Fibroblast of peridontal ligament (primary cell): ENCODE results near the gene GRID2.
"Not testable (repeated sequence)": the region's sequence is repeated elsewhere in the genome, so short reads cannot be mapped to it uniquely, and the experiment has no call there.

Experiments
- DNase-seq: peaks from one replicate; pipeline ENCODE4 v3.0.0-alpha.2; 2010; ENCODE audit errors: extremely low read depth

Gene GRID2

DNA sequence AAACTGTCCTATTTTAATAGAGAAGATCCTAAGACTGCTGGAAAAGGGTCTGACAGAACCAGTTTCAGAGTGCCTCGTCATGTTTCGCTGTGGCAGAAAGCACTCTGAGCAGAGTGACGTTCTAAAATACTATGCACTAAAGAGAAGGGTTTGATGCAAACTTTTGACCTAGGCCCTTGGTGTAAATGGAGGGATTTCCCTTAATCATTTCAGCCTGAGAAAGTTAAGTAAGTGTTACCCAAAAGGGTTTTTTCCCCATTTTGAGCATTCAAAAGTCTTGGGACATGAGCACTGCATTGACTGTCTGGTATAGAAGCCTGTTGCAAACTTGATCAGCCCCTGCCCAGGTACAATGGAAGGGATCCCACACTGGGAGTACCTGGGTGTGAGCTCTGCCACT lies 1367.3 kb downstream of the GRID2 start:
- no peak for DNase-seq

GRCh38 chr4:93676937-93677336 lies 1373.2 kb downstream of the GRID2 start:
- not testable (repeated sequence) for DNase-seq

DNA sequence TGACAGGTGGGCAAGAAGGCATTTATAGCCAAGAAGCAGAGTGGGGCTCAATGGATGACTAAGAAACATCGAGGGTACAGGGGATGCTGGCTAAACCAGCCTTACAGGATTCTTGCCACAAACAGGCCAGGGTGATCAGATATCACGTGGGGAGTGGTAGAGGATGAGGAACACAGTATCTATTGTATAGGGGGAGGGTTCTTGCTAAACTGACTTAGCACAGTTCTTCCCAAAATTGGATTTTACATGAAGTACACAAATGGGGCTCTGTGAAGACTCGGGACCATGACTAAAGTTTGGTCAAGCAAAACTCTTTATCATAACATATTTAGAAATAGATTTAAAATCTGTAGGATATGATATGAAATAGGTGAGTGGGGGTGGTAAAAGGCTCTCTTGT lies 1380.8 kb downstream of the GRID2 start:
- DNase-seq: no peak

DNA sequence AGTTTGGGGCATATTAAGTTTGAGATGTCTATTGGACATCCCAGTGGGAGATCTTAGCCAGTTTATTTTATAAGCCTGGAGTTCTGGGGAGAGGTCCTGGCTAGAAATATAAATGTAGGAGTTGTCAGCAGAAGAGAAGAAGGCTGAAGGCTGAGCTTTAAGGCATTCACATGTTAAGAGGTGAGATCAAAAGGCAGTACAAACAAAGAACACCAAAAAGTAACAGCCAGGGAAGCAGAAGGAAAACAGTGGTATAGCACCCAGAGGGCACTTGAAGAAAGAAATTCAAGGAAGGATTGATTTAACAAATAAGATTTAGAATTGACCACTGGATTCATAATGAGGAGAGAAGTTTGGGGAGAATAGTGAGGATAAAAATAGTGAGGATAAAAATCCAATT lies 1383.5 kb downstream of the GRID2 start:
- DNase-seq: no peak

- DNase-seq: no peak
These were observed 1385.2 kb downstream of the GRID2 start for GRCh38 chr4:93688978-93689377.

GRCh38 chr4:93693141-93693540 lies 1389.4 kb downstream of the GRID2 start:
- no peak for DNase-seq

DNA sequence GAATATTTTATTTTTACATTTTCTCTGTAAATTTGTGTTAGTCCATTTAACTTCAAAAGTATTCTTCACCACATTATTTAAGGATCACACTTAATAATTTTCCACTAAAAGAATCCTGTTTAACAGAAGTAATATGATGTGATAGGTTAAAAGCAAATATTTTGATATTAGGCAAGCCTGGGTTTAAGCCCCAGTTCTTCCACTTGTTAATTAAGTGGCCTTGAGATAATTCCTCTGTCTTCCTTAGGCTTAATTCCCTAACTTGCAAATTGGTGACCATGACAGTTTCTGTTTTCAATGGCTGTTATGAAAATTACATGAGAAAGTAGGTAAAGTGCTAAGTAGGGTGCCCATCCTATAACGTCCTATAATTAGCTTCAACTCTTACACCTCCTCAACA lies 1394.9 kb downstream of the GRID2 start:
- no peak for DNase-seq

DNA sequence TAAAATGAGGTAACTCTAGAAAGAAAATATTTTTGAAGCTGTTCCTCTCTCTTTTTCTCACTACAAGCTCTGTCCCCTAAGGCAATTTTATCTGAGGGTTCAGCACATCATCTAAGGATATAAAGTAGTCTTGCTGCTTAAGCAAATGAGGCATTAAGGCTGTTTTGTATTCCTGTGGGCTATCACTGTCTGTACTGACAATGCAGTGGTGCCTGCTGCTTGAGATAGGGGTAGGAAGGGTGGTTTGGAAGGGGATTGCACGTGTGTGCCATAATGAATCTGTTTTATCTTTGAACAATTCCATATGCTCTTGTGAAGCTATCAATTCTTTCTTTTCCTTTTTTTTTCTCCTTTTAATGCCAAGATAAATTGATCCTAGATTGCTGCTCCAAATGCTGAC lies 1396.8 kb downstream of the GRID2 start:
- DNase-seq: no peak

- DNase-seq: no peak
These were observed 1406.5 kb downstream of the GRID2 start for GRCh38 chr4:93710101-93710846.

DNA sequence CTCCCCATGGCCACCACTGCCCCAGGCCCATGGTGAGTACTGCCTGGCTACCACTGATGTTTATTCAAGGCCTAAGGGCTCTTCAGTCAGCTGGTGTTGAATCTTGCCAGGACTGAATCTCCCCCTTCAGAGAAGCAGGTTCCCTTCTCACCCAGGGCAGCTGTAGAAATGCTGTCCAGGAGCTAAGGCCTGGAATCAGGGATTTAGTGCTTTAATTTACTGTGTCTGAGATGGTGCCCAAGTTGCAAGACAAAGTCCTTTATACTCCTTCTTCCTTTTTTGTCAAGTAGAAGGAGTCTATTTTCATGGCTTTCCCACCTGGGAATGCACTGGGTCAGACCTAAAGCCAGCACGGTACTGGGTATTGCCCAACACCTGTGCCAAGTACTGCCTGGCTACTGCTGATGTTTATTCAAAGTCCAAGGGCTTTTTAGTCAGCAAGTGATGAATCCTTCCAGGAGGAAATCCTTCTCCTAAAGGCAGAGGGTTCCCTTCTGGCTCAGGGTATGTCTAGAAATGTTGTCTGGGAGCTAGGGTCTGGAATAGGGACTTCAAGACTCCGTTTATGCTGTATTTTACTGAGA lies 1407.2 kb downstream of the GRID2 start:
- DNase-seq: no peak

DNA sequence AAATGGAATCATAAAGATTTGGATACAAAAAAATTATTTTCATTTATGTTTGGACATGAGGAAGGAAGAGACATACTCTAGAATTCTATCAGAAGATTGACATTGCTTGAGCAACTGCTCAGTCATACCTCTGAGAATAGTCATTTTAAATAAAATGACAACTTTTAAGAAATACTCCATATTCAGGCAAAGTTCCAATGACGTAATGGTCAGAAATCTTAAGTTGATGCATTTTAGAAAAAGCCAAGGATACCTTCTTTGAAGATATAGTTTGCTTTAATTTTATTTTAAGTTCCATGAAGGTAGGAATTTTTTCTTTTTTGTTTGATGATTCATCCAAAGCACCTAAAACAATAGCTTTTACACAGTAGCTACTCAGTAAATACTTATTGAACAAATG lies 1414.5 kb downstream of the GRID2 start:
- DNase-seq: no peak

DNA sequence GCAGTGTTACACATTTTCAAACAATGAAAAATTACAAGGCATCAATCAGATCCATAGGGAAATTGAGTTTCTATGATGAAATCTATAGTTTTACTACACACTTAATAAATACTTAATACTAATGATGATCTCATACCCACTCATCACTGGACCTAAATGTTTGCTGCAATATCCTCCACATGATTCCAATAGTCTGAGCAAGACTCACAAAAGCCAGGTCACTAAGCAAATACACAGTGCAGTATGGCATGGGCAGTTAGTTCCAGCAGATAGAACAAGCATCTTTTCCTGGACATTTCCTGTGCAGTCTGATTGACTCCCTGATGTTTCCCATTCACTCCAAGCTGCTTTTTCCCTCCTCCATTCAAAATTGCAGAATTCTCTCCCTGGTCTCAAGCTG lies 1415.8 kb downstream of the GRID2 start:
- DNase-seq: no peak

DNA sequence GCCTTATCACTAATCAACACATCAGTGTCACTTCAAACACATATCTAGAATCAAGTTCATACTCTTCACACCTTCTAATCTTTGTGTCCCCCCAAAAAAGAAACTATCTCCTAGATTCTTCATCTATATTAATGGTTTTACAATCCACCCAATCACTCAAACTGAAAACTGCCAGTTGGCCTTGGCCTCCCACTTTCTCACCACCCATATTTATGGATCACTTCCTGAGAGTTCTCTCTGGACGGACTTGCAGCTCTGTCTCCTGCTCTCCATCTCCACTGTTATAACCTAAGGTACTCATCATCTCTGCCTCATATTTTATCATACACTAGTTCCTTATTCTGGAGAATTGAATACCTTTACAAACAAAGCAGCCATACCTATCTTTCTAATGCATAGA lies 1418.7 kb downstream of the GRID2 start:
- DNase-seq: no peak

DNA sequence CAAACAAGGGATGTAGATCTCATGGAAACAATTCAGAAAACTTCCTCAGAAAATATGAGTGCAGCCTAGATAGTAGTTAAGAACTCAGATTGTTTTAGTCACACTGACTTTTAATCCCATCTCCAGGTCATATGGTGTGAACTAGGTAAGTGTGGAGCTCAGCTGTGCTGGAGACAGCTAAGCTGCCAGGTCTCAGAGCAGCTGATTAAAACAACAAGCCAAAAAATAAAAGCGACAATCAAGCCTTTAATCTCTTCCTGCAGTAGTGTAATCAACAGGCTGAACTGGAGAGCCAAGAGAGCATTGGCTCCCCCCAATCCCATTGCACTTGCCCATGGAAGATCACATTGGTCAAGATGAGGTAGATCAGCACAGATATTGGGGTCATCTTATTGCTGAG lies 1426.5 kb downstream of the GRID2 start:
- no peak for DNase-seq

GRCh38 chr4:93730760-93731159 lies 1427.0 kb downstream of the GRID2 start:
- DNase-seq: no peak

DNA sequence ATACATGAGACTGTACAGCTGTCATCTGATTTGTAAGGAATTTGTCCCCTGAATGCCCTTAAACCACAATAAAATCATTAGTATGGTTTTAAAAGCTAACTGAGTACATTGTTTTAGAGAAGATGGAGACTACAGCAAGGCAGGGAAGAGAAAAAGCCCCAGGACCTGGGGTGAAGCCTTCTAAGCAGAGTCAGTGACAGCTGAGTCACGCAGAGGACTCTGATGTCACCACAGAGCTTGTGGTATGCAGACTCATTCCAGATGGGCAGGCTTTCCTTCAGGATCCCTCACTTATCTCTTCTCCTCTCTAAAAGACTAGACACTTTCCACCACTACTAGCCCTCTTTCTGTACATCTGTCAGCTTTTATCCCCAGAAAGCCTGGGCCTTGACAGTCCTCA lies 1427.7 kb downstream of the GRID2 start:
- DNase-seq: no peak

DNA sequence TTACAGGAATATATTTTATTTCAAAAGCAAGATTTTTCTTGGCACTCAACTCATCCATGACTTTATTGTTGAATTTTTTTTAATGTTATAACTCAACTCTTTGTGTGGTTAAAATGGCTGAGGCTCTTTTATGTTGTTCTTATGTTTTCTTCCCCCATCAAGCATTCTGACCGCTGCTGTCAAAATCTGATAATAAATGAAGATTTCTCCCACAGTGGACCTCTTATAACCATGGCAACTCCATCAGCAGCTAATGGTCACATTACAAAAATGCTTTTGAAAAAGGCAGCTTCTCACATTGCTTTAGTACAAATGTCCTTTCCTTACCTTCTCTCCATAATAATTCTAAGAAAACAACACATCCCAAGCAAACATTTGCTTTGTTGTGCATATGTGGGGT lies 1428.7 kb downstream of the GRID2 start:
- no peak for DNase-seq

- no peak for DNase-seq
These were observed 1437.1 kb downstream of the GRID2 start for GRCh38 chr4:93740890-93741289.

- no peak for DNase-seq
These were observed 1439.3 kb downstream of the GRID2 start for GRCh38 chr4:93743022-93743421.

DNA sequence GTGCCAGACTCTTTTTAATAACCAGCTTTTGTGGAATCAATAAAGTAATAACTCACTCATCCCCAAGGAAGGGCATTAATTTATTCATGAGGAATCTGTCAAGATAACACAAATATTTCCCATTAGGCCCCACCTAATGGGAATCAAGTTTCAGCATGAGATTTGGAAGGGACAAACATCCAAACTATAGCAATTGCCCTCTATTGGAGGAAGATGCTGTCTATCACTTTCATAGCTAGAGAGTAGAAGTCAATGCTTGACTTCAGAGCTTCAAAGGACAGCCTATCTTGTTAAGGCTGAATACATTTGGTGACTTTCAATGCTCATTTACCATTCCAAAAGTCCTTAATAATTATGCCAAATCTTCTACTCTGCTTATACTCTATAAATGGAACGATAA lies 1439.9 kb downstream of the GRID2 start:
- DNase-seq: no peak

GRCh38 chr4:93744961-93745360 lies 1441.2 kb downstream of the GRID2 start:
- no peak for DNase-seq

- no peak for DNase-seq
These were observed 1442.3 kb downstream of the GRID2 start for GRCh38 chr4:93746031-93746430.

- no peak for DNase-seq
These were observed 1443.5 kb downstream of the GRID2 start for GRCh38 chr4:93747220-93747619.
